Breast epithelium (tissue), 3 donors: ENCODE measurements around the gene LY86.

Source experiments
- CTCF ChIP-seq, 3 donors: fragments of 450-650 bp; IDR thresholded peaks; one replicate each; pipeline ENCODE4 v1.5.1; 2016 to 2017; ENCODE audit warnings: antibody characterized with exemption in 3 of 3, mild to moderate bottlenecking in 3 of 3, moderate library complexity in 3 of 3
- POLR2AphosphoS5 ChIP-seq, 3 donors: sonication (generic); formaldehyde crosslinking; IDR thresholded peaks; one replicate each; pipeline ENCODE4 v1.6.1; 2017; ENCODE audit warnings: antibody characterized with exemption in 3 of 3

GRCh38 chr6:6614983-6615349, 26.4 kb downstream of the LY86 start:
- TF ChIP-seq POLR2AphosphoS5 (IDR thresholded peaks at IDR 0.05) (no peak), CTCF (IDR thresholded peaks at IDR 0.05) (no peak)
